Large intestine (tissue), 3 donors: Measurements from ENCODE around the gene USP24. TPM values are rescaled to one million over a fixed set of nuclear protein-coding genes. Genes with fewer than 3 reads are reported as not detected.
A peak's percentile ranks its signal among the peaks of the same experiment; 100 is the strongest.
"Not testable (repeated sequence)": the region's sequence is repeated elsewhere in the genome, so short reads cannot be mapped to it uniquely, and the experiment has no call there.

Source experiments
- DNase-seq, 2 donors: peaks; one replicate each; pipeline versions ENCODE4 v3.0.0 to v3.0.0-alpha.2; 2013
- H3K27ac ChIP-seq: one replicate; pipeline ENCODE4 v1.5.1; 2013; ENCODE audit warnings: low read length
- H3K27me3 ChIP-seq: 2 replicates; pipeline ENCODE4 v1.6.1; 2013; ENCODE audit warnings: low read length; ENCODE audit not compliant: control insufficient read depth, insufficient read depth
- H3K36me3 ChIP-seq: 2 replicates; pipeline ENCODE4 v1.6.1; 2013; ENCODE audit warnings: low read length; ENCODE audit not compliant: control insufficient read depth, insufficient read depth
- H3K4me1 ChIP-seq: one replicate; pipeline ENCODE4 v1.6.1; 2013; ENCODE audit warnings: low read length; ENCODE audit not compliant: control insufficient read depth, insufficient read depth
- H3K4me3 ChIP-seq: one replicate; pipeline ENCODE4 v1.5.1; 2013; ENCODE audit warnings: low read length
- H3K9me3 ChIP-seq: one replicate; pipeline ENCODE4 v1.6.1; 2013; ENCODE audit warnings: mild to moderate bottlenecking, low read depth, low read length, moderate library complexity; ENCODE audit not compliant: control insufficient read depth
- WGBS: methylation state at CpG from one replicate; pipeline ENCODE4 v1.1.5; 2013; ENCODE audit warnings: low lambda C conversion rate; ENCODE audit not compliant: insufficient coverage; 5-methylcytosine and 5-hydroxymethylcytosine counted together
- polyA plus RNA-seq: library from polyadenylated mRNA; unstranded; fragments of 120-200 nt; gene quantifications from one replicate; pipeline ENCODE4 v1.2.1, GENCODE V29; 2013

USP24 gene
- polyA plus RNA-seq, 1 donor = 37.6 TPM

- Histone ChIP-seq H3K27ac (no peak overlapping the region), H3K4me1 (no peaks in the 10 kb centered on the region), H3K27me3 (no peaks in the 10 kb centered on the region), H3K4me3 (no peak overlapping the region), H3K9me3 (peaks cover 7% of the 10 kb centered on the region), H3K36me3 (no peaks in the 10 kb centered on the region)
- no CpG with 5 or more reads among the region's 3 CpGs for WGBS
- no peak for DNase-seq
Observed at GRCh38 chr1:55230659-55231058, 15.5 kb upstream of the USP24 start.

DNA sequence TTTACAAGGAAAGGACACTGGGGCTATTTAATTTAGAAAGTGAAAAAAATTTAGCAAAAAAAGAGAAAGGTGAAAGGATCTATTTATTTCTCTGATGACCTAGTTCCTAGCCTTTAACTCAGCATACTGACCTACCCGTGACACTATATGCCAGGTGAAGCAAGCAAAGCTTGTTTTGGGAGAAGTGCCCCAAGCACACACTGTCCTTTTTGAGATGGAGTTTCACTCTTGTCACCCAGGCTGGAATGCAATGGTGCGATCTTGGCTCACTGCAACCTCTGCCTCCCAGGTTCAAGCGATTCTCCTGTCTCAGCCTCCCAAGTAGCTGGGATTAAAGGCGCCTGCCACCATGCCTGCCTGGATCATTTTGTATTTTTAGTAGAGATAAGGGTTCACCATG, 14.6 kb upstream of the USP24 start:
- H3K4me1 ChIP-seq, DNase-seq: not testable (repeated sequence)

GRCh38 chr1:55225228-55225627, 10.1 kb upstream of the USP24 start:
- Histone ChIP-seq H3K4me3 (no peak overlapping the region), H3K27ac (no peak overlapping the region), H3K4me1 (no peaks in the 10 kb centered on the region), H3K9me3 (peaks cover 7% of the 10 kb centered on the region), H3K27me3 (no peaks in the 10 kb centered on the region), H3K36me3 (no peaks in the 10 kb centered on the region)
- no CpG with 5 or more reads among the region's 1 CpG for whole genome bisulfite sequencing
- DNase-seq = no peak

More for the DNA sequence above, 14.6 kb upstream of the USP24 start:
- H3K27me3 ChIP-seq, H3K27ac ChIP-seq, H3K9me3 ChIP-seq, H3K4me3 ChIP-seq, H3K36me3 ChIP-seq: not testable (repeated sequence)
- whole genome bisulfite sequencing = no CpG with 5 or more reads among the region's 4 CpGs

DNA sequence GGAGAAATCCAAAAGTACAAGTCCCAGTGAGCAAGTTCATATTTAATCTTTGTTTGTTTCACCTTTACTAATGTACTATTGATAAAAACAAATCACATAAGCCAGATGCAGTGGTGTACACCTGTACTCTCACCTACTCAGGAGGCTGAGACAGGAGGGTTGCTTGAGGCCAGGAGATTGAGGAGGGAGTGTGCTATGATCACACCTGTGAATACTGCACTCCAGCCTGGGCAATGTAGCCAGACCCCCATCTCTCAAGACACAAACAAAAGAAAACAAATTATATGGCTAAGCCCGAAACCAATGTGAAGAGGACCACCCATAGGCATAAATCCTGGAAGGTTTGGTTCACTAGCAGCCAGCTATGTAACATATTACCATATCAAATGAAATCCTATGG, 9.6 kb upstream of the USP24 start:
- Histone ChIP-seq H3K4me1 (no peaks in the 10 kb centered on the region), H3K27ac (no peak overlapping the region), H3K9me3 (peaks cover 7% of the 10 kb centered on the region), H3K36me3 (no peaks in the 10 kb centered on the region), H3K4me3 (no peak overlapping the region), H3K27me3 (no peaks in the 10 kb centered on the region)
- DNase-seq = no peak
- no CpG with 5 or more reads among the region's 1 CpG for WGBS

- no peaks in the 10 kb centered on the region for H3K9me3 ChIP-seq
- no peaks in the 10 kb centered on the region for H3K36me3 ChIP-seq
- no peak overlapping the region for H3K27ac ChIP-seq
- no peaks in the 10 kb centered on the region for H3K27me3 ChIP-seq
- DNase-seq = no peak
- WGBS = no CpG with 5 or more reads among the region's 6 CpGs
- no peaks in the 10 kb centered on the region for H3K4me1 ChIP-seq
- no peak overlapping the region for H3K4me3 ChIP-seq
Observed at GRCh38 chr1:55222152-55222551, 7.0 kb upstream of the USP24 start.

GRCh38 chr1:55217226-55217986, 2.2 kb upstream of the USP24 start:
- Histone ChIP-seq H3K27ac (no peak overlapping the region), H3K4me3 (no peak overlapping the region), H3K27me3 (no peaks in the 10 kb centered on the region), H3K9me3 (no peaks in the 10 kb centered on the region), H3K4me1 (peaks cover 4% of the 10 kb centered on the region), H3K36me3 (no peaks in the 10 kb centered on the region)
- 69% methylated on average over 6 of the region's 6 CpGs for WGBS
- DNase-seq = peak in 1 of 2 donors; percentile 16

GRCh38 chr1:55216096-55216495, 932 bp upstream of the USP24 start:
- WGBS = no CpG with 5 or more reads among the region's 9 CpGs
- peaks cover 15% of the 10 kb centered on the region for H3K4me1 ChIP-seq
- DNase-seq = peak in 1 of 2 donors; percentile 15
- no peaks in the 10 kb centered on the region for H3K36me3 ChIP-seq
- no peaks in the 10 kb centered on the region for H3K27me3 ChIP-seq
- H3K27ac ChIP-seq = no peak overlapping the region
- peak overlapping the region; percentile 82 for H3K4me3 ChIP-seq
- no peaks in the 10 kb centered on the region for H3K9me3 ChIP-seq

GRCh38 chr1:55214934-55215193, 300 bp downstream of the USP24 start:
- peak in 1 of 2 donors; percentile 29 for DNase-seq
- Histone ChIP-seq H3K4me1 (peaks cover 18% of the 10 kb centered on the region), H3K4me3 (peak overlapping the region; percentile 82), H3K9me3 (no peaks in the 10 kb centered on the region), H3K27me3 (no peaks in the 10 kb centered on the region), H3K36me3 (no peaks in the 10 kb centered on the region), H3K27ac (peak overlapping the region; percentile 45)
- no CpG with 5 or more reads among the region's 29 CpGs for WGBS

GRCh38 chr1:55214212-55214933, 791 bp downstream of the USP24 start:
- WGBS = no CpG with 5 or more reads among the region's 46 CpGs
- Histone ChIP-seq H3K9me3 (no peaks in the 10 kb centered on the region), H3K4me3 (peak overlapping the region; percentile 82), H3K36me3 (no peaks in the 10 kb centered on the region), H3K27ac (peak overlapping the region; percentile 44), H3K27me3 (no peaks in the 10 kb centered on the region), H3K4me1 (peaks cover 18% of the 10 kb centered on the region)
- DNase-seq = no peak

- WGBS = 21% methylated on average over 2 of the region's 7 CpGs
- peak in 1 of 2 donors; percentile 42 for DNase-seq
- peaks cover 18% of the 10 kb centered on the region for H3K4me1 ChIP-seq
- no peaks in the 10 kb centered on the region for H3K27me3 ChIP-seq
- no peaks in the 10 kb centered on the region for H3K36me3 ChIP-seq
- peak overlapping the region; percentile 44 for H3K27ac ChIP-seq
- H3K4me3 ChIP-seq = peak overlapping the region; percentile 82
- H3K9me3 ChIP-seq = no peaks in the 10 kb centered on the region
Observed at GRCh38 chr1:55213885-55214211, 1.3 kb downstream of the USP24 start.
